Measurements from ENCODE around the gene HOXB5.

DNA sequence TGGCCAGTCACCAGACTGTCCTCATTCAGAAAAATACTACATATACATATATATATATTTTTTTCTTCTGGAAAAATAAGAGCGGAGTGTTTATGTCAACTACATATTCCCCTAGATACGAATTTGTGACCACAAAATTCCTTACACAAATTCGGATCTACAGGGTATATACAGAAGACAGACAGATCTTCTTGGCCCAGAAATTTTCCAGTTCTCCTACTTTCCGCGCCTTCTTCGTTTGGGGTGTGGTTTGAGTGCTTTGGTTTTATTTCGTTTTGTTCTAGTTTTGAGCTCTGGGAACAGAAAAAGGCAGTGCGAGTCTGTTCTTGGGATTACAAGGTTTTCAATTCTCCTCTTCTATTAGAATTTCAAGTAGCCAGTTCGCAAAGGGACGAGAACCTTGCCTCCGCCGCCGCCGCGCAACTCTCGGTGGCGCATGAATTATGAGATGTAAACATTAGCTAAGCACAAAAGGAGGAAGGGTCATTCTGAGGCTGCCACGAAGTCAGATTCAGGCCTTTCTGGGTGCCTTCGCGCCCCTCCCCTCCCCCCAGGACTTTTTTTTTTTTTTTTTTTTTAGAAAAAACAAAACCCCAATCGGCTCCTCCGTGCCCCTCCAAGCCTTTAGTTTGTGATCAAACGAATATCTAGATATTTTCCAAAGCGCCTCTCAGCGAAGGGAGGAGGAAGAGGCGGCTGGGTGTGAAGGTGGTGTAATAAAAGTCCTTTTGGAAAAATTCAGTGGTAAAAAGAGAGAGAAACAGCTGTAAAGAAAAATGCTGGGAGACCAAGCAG, 13.6 kb downstream of the HOXB5 start:
- TF ChIP-seq SRF (IDR thresholded peaks at IDR 0.05; ENCODE audit: low read depth in 2 of 2, low read length in 2 of 2) (no peak), SUPT20H (IDR thresholded peaks at IDR 0.05; ENCODE audit: borderline replicate concordance, control insufficient read depth, low read depth, low read length) (no peak), NR2C2 (IDR thresholded peaks at IDR 0.05; ENCODE audit: borderline replicate concordance, control insufficient read depth, insufficient read length, low read depth) (no peak), SIN3A (IDR thresholded peaks at IDR 0.05; ENCODE audit: low read depth, low read length) (no peak)
- TF ChIP-seq, protein P1, sequence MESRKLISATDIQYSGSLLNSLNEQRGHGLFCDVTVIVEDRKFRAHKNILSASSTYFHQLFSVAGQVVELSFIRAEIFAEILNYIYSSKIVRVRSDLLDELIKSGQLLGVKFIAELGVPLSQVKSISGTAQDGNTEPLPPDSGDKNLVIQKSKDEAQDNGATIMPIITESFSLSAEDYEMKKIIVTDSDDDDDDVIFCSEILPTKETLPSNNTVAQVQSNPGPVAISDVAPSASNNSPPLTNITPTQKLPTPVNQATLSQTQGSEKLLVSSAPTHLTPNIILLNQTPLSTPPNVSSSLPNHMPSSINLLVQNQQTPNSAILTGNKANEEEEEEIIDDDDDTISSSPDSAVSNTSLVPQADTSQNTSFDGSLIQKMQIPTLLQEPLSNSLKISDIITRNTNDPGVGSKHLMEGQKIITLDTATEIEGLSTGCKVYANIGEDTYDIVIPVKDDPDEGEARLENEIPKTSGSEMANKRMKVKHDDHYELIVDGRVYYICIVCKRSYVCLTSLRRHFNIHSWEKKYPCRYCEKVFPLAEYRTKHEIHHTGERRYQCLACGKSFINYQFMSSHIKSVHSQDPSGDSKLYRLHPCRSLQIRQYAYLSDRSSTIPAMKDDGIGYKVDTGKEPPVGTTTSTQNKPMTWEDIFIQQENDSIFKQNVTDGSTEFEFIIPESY (IDR thresholded peaks at IDR 0.05) = no peak

All from GM12878 (cell line).